HEK293 (cell line): ENCODE results near the gene HOXC11.

Experiments used
- CTCF ChIA-PET: fragments of 350-600 bp; formaldehyde crosslinking; extraction: SDS; loops from one replicate; lab custom pipeline; 2021; ENCODE audit warnings: antibody characterized with exemption; lab: Yijun Ruan, JAX
- POLR2A ChIA-PET: fragments of 300-600 bp; formaldehyde crosslinking; extraction: SDS; loops from one replicate; lab custom pipeline; 2020; ENCODE audit warnings: antibody characterized with exemption, inconsistent platforms; lab: Yijun Ruan, JAX
- H3K27ac ChIP-seq: fragments of 200-500 bp; sonication (Bioruptor generic); 2 replicates; pipeline ENCODE4 v1.5.1; 2014; ENCODE audit warnings: low read depth, low read length, control low read depth, inconsistent platforms; ENCODE audit errors: extremely low read depth
- H3K36me3 ChIP-seq, 2 experiments: fragments of 200-500 bp in 1 of 2; sonication (Bioruptor generic) in 1 of 2; 1 replicate in 1 of 2; 2 replicates in 1 of 2; pipeline ENCODE4 v1.5.1; 2014 to 2017; ENCODE audit warnings: inconsistent platforms in 2 of 2, low read length in 2 of 2; ENCODE audit not compliant: control insufficient read depth in 2 of 2, insufficient read depth in 1 of 2
- H3K4me1 ChIP-seq: fragments of 200-500 bp; sonication (Bioruptor generic); 2 replicates; pipeline ENCODE4 v1.5.1; 2014; ENCODE audit warnings: mild to moderate bottlenecking, low read length, inconsistent platforms; ENCODE audit not compliant: control insufficient read depth, insufficient read depth
- H3K4me3 ChIP-seq: 2 replicates; pipeline ENCODE4 v1.5.1; 2011; ENCODE audit warnings: low read depth, mild to moderate bottlenecking, control low read depth, low read length, moderate library complexity
- H3K9me3 ChIP-seq: fragments of 200-500 bp; sonication (Bioruptor generic); 2 replicates; pipeline ENCODE4 v1.5.1; 2014; ENCODE audit warnings: low read depth, low read length, inconsistent platforms; ENCODE audit not compliant: control insufficient read depth, insufficient read depth
- GLIS2 ChIP-seq: fragments of 450-650 bp; formaldehyde crosslinking; IDR thresholded peaks from 2 replicates; pipeline ENCODE4 v1.5.1; 2016; ENCODE audit warnings: missing biosample characterization, missing genetic modification characterization
- KLF10 ChIP-seq: fragments of 450-650 bp; IDR thresholded peaks from 2 replicates; pipeline ENCODE4 v1.5.1; 2018; ENCODE audit warnings: missing biosample characterization, mild to moderate bottlenecking, missing genetic modification characterization
- SP2 ChIP-seq: fragments of 450-650 bp; formaldehyde crosslinking; IDR thresholded peaks from 2 replicates; pipeline ENCODE4 v1.5.1; 2016; ENCODE audit warnings: missing biosample characterization, missing genetic modification characterization
- YY1 ChIP-seq: fragments of 450-650 bp; formaldehyde crosslinking; IDR thresholded peaks from 2 replicates; pipeline ENCODE4 v1.5.1; 2018; ENCODE audit warnings: missing biosample characterization, missing genetic modification characterization
- ZBTB17 ChIP-seq: fragments of 450-650 bp; formaldehyde crosslinking; IDR thresholded peaks from 2 replicates; pipeline ENCODE4 v1.5.1; 2016; ENCODE audit warnings: missing biosample characterization, missing genetic modification characterization
- ZNF10 ChIP-seq: fragments of 450-650 bp; formaldehyde crosslinking; IDR thresholded peaks from 2 replicates; pipeline ENCODE4 v1.5.1; 2017; ENCODE audit warnings: missing biosample characterization, missing genetic modification characterization
- ZNF114 ChIP-seq: fragments of 450-650 bp; formaldehyde crosslinking; IDR thresholded peaks from 2 replicates; pipeline ENCODE4 v1.5.0; 2017; ENCODE audit warnings: missing biosample characterization, missing genetic modification characterization
- ZNF132 ChIP-seq: fragments of 450-650 bp; formaldehyde crosslinking; IDR thresholded peaks from 2 replicates; pipeline ENCODE4 v1.5.1; 2017; ENCODE audit warnings: missing biosample characterization, missing genetic modification characterization, borderline replicate concordance
- ZNF133 ChIP-seq: fragments of 450-650 bp; formaldehyde crosslinking; IDR thresholded peaks from 2 replicates; pipeline ENCODE4 v1.5.1; 2016; ENCODE audit warnings: missing biosample characterization, missing genetic modification characterization
- ZNF16 ChIP-seq: fragments of 450-650 bp; formaldehyde crosslinking; IDR thresholded peaks from 2 replicates; pipeline ENCODE4 v1.5.1; 2016; ENCODE audit warnings: low read depth, missing biosample characterization, missing genetic modification characterization
- ZNF169 ChIP-seq: fragments of 450-650 bp; formaldehyde crosslinking; IDR thresholded peaks from 2 replicates; pipeline ENCODE4 v1.5.1; 2016; ENCODE audit warnings: missing biosample characterization, missing genetic modification characterization
- ZNF174 ChIP-seq: fragments of 450-650 bp; formaldehyde crosslinking; IDR thresholded peaks from 2 replicates; pipeline ENCODE4 v1.5.0; 2017; ENCODE audit warnings: missing biosample characterization, mild to moderate bottlenecking, missing genetic modification characterization
- ZNF2 ChIP-seq: fragments of 450-650 bp; formaldehyde crosslinking; IDR thresholded peaks from 2 replicates; pipeline ENCODE4 v1.5.1; 2016; ENCODE audit warnings: missing biosample characterization, missing genetic modification characterization
- ZNF23 ChIP-seq: fragments of 450-650 bp; formaldehyde crosslinking; IDR thresholded peaks from 2 replicates; pipeline ENCODE4 v1.5.1; 2016; ENCODE audit warnings: missing biosample characterization, missing genetic modification characterization, borderline replicate concordance
- ZNF354C ChIP-seq: fragments of 450-650 bp; formaldehyde crosslinking; IDR thresholded peaks from 2 replicates; pipeline ENCODE4 v1.5.1; 2016; ENCODE audit warnings: missing biosample characterization, missing genetic modification characterization, low read depth, borderline replicate concordance
- ZNF404 ChIP-seq: fragments of 450-650 bp; formaldehyde crosslinking; IDR thresholded peaks from 2 replicates; pipeline ENCODE4 v1.5.1; 2017; ENCODE audit warnings: missing biosample characterization, missing genetic modification characterization
- ZNF501 ChIP-seq: fragments of 450-650 bp; formaldehyde crosslinking; IDR thresholded peaks from 2 replicates; pipeline ENCODE4 v1.5.1; 2016; ENCODE audit warnings: missing biosample characterization, missing genetic modification characterization
- ZNF530 ChIP-seq: fragments of 450-650 bp; formaldehyde crosslinking; IDR thresholded peaks from 2 replicates; pipeline ENCODE4 v1.5.1; 2016; ENCODE audit warnings: low read depth, missing biosample characterization, missing genetic modification characterization
- ZNF549 ChIP-seq: fragments of 450-650 bp; IDR thresholded peaks from 2 replicates; pipeline ENCODE4 v1.5.1; 2018; ENCODE audit warnings: missing biosample characterization, missing genetic modification characterization, mild to moderate bottlenecking, inconsistent platforms, moderate library complexity
- ZNF629 ChIP-seq: fragments of 450-650 bp; formaldehyde crosslinking; IDR thresholded peaks from 2 replicates; pipeline ENCODE4 v1.5.1; 2017; ENCODE audit warnings: missing biosample characterization, missing genetic modification characterization
- ZNF701 ChIP-seq: fragments of 450-650 bp; formaldehyde crosslinking; IDR thresholded peaks from 2 replicates; pipeline ENCODE4 v1.5.1; 2016; ENCODE audit warnings: missing biosample characterization, missing genetic modification characterization
- ZNF76 ChIP-seq: fragments of 450-650 bp; formaldehyde crosslinking; IDR thresholded peaks from 2 replicates; pipeline ENCODE4; 2016; ENCODE audit warnings: low read depth, missing biosample characterization, missing genetic modification characterization, borderline replicate concordance
- ZNF777 ChIP-seq: fragments of 450-650 bp; formaldehyde crosslinking; IDR thresholded peaks from 2 replicates; pipeline ENCODE4 v1.5.1; 2017; ENCODE audit warnings: missing biosample characterization, missing genetic modification characterization, borderline replicate concordance
- ZNF830 ChIP-seq: fragments of 450-650 bp; IDR thresholded peaks from 2 replicates; pipeline ENCODE4 v1.5.0; 2018; ENCODE audit warnings: missing biosample characterization, missing genetic modification characterization, low read depth, mild to moderate bottlenecking, moderate library complexity
- ZSCAN30 ChIP-seq: fragments of 450-650 bp; IDR thresholded peaks from 2 replicates; pipeline ENCODE4 v1.5.1; 2018; ENCODE audit warnings: missing biosample characterization, mild to moderate bottlenecking, missing genetic modification characterization, moderate library complexity
- TF ChIP-seq, protein P1 (sequence below): fragments of 450-650 bp; formaldehyde crosslinking; IDR thresholded peaks from 2 replicates; pipeline ENCODE4 v1.5.1; 2017; ENCODE audit warnings: missing biosample characterization, missing genetic modification characterization
- TF ChIP-seq, protein P2 (sequence below): fragments of 450-650 bp; formaldehyde crosslinking; IDR thresholded peaks from 2 replicates; pipeline ENCODE4 v1.5.1; 2016; ENCODE audit warnings: missing biosample characterization, missing genetic modification characterization
- TF ChIP-seq, protein P3 (sequence below): fragments of 450-650 bp; formaldehyde crosslinking; IDR thresholded peaks from 2 replicates; pipeline ENCODE4 v1.5.1; 2016; ENCODE audit warnings: missing biosample characterization, missing genetic modification characterization
- TF ChIP-seq, protein P4 (sequence below): fragments of 450-650 bp; formaldehyde crosslinking; IDR thresholded peaks from 2 replicates; pipeline ENCODE4 v1.5.1; 2016; ENCODE audit warnings: missing biosample characterization, missing genetic modification characterization
- TF ChIP-seq, protein P5 (sequence below): fragments of 450-650 bp; formaldehyde crosslinking; IDR thresholded peaks from 2 replicates; pipeline ENCODE4; 2016; ENCODE audit warnings: missing biosample characterization, missing genetic modification characterization

HOXC11 gene

DNA sequence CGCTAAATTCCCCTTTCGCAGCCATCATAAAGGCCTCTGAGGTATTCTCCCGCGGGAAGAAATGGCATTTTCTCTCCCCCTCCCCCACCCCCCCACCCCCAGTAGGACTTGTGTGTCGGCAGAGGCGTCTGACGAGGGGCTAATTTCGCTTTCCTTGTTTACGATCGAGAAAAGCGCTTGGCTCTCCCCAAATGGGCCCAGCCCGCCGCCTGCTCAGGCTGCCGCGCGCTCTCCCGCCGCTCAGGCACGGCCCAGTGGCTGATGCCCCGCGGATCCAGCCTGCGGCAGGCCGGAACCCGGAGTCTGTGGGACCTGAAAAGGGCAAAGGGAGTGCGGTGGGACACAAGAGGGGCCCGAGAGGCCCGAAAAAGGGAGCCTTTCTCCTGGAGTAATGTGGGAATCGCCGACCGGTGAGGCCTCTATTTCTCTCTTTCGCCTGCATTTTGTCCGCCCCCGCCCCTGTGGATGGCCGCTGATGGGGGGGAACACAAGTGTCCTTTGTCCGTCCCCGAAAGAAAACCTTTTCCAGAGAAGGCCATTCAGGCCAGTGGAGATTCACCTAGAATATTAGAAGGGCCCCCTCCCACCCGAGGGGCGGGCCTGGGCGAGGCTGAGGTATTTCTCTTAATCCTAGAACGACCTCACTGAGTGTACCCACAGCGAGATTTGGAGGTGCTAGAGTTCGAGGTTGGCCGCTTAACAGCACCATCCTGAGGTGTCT lies 46.3 kb downstream of the HOXC11 start (continued):
- no peak for TF ChIP-seq ZBTB17 (tag by site-specific recombination)
- TF ChIP-seq, protein P1, sequence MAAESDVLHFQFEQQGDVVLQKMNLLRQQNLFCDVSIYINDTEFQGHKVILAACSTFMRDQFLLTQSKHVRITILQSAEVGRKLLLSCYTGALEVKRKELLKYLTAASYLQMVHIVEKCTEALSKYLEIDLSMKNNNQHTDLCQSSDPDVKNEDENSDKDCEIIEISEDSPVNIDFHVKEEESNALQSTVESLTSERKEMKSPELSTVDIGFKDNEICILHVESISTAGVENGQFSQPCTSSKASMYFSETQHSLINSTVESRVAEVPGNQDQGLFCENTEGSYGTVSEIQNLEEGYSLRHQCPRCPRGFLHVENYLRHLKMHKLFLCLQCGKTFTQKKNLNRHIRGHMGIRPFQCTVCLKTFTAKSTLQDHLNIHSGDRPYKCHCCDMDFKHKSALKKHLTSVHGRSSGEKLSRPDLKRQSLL (tag by site-specific recombination) = no peak
- 0 out of 2 replicates have a peak, but pooled peaks have one; percentile 19 for TF ChIP-seq YY1 (tag by site-specific recombination)
- no peak for TF ChIP-seq ZNF404 (tag by site-specific recombination)
- TF ChIP-seq SP2 = peak; percentile 39; the same call in 1 of the 2 replicates
- TF ChIP-seq ZNF629 (tag by site-specific recombination) = peak; percentile 25; the same call in 1 of the 2 replicates
- TF ChIP-seq ZSCAN30 (tag by site-specific recombination) = 0 out of 2 replicates have a peak, but pooled peaks have one; percentile 15

DNA sequence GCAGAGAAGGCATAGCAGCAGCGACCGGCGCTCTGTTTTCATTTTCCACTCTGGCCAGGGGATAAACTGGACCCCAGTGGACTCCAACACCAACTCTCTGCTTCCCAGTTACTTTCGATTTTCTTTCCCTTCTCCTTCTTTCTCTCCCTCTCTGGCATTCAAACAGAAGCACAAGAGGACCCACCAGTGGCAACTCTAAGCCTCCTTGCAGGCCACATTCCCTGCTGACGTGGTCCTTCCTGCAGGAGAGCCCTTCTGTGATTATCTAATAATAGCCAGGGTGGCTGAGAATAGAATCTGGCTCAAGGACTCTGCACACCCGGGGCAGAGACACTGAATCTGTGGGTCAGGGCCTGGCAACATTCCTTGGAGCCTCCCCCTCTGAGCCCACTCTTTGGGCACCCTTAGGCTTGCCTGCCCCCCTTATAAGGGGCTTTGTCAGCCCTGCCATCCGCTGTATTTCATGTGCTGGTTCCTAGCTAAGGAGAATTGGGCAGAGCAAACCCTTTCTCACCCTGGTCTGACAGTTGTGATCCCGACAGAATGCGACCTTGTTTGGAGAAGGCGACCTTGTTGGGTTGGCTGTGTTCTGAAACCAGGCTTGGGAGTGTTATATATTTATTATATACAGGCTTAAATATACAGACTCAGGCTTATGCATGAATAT lies 47.1 kb downstream of the HOXC11 start:
- Histone ChIP-seq H3K4me1 (peaks cover 67% of the 10 kb centered on the region), H3K4me3 (peak overlapping the region; percentile 5; the same call in 1 of the 2 replicates), H3K36me3 (no peaks in the 10 kb centered on the region), H3K9me3 (no peaks in the 10 kb centered on the region), H3K27ac (peak overlapping the region; percentile 100)
- ChIA-PET POLR2A (no interaction called here), CTCF (interaction anchor here (0.6 to 1.8 kb wide), 2 partner anchors 169 to 181 kb away, joined by 3 to 7 read pairs; no protein-coding TSS in a partner anchor)
- TF ChIP-seq KLF10 (tag by site-specific recombination) = no peak
- TF ChIP-seq GLIS2 (tag by site-specific recombination) = peak; percentile 26; the same call in 1 of the 2 replicates
- no peak for TF ChIP-seq ZNF132 (tag by site-specific recombination)
- no peak for TF ChIP-seq ZNF777
- TF ChIP-seq ZNF629 (tag by site-specific recombination) = 0 out of 2 replicates have a peak, but pooled peaks have one; percentile 7
- no peak for TF ChIP-seq ZNF10
- TF ChIP-seq ZNF114 (tag by site-specific recombination) = no peak
- TF ChIP-seq ZNF354C (tag by site-specific recombination) = no peak
- TF ChIP-seq ZNF23 (tag by site-specific recombination) = no peak
- no peak for TF ChIP-seq ZNF174
- TF ChIP-seq ZNF16 = no peak
- peak; percentile 26; the same call in 1 of the 2 replicates for TF ChIP-seq ZNF2 (tag by site-specific recombination)
- TF ChIP-seq, protein P2, sequence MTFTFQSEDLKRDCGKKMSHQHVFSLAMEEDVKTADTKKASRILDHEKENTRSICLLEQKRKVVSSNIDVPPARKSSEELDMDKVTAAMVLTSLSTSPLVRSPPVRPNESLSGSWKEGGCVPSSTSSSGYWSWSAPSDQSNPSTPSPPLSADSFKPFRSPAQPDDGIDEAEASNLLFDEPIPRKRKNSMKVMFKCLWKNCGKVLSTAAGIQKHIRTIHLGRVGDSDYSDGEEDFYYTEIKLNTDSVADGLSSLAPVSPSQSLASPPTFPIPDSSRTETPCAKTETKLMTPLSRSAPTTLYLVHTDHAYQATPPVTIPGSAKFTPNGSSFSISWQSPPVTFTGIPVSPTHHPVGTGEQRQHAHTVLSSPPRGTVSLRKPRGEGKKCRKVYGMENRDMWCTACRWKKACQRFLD (tag by site-specific recombination) = no peak
- no peak for TF ChIP-seq ZNF530 (tag by site-specific recombination)
- TF ChIP-seq ZNF76 (tag by site-specific recombination) = no peak
- TF ChIP-seq ZNF830 (tag by site-specific recombination) = no peak
- TF ChIP-seq, protein P3, sequence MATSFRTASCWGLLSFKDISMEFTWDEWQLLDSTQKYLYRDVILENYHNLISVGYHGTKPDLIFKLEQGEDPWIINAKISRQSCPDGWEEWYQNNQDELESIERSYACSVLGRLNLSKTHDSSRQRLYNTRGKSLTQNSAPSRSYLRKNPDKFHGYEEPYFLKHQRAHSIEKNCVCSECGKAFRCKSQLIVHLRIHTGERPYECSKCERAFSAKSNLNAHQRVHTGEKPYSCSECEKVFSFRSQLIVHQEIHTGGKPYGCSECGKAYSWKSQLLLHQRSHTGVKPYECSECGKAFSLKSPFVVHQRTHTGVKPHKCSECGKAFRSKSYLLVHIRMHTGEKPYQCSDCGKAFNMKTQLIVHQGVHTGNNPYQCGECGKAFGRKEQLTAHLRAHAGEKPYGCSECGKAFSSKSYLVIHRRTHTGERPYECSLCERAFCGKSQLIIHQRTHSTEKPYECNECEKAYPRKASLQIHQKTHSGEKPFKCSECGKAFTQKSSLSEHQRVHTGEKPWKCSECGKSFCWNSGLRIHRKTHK (tag by site-specific recombination) = no peak
- no peak for TF ChIP-seq ZNF701 (tag by site-specific recombination)
- no peak for TF ChIP-seq ZNF169
- no peak for TF ChIP-seq ZNF133
- TF ChIP-seq, protein P4, sequence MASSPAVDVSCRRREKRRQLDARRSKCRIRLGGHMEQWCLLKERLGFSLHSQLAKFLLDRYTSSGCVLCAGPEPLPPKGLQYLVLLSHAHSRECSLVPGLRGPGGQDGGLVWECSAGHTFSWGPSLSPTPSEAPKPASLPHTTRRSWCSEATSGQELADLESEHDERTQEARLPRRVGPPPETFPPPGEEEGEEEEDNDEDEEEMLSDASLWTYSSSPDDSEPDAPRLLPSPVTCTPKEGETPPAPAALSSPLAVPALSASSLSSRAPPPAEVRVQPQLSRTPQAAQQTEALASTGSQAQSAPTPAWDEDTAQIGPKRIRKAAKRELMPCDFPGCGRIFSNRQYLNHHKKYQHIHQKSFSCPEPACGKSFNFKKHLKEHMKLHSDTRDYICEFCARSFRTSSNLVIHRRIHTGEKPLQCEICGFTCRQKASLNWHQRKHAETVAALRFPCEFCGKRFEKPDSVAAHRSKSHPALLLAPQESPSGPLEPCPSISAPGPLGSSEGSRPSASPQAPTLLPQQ (tag by site-specific recombination) = peak; percentile 73
- TF ChIP-seq, protein P5, sequence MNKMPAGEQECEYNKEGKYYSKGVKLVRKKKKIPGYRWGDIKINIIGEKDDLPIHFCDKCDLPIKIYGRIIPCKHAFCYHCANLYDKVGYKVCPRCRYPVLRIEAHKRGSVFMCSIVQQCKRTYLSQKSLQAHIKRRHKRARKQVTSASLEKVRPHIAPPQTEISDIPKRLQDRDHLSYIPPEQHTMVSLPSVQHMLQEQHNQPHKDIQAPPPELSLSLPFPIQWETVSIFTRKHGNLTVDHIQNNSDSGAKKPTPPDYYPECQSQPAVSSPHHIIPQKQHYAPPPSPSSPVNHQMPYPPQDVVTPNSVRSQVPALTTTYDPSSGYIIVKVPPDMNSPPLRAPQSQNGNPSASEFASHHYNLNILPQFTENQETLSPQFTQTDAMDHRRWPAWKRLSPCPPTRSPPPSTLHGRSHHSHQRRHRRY = no peak
- no peak for TF ChIP-seq ZNF549 (tag by site-specific recombination)
- TF ChIP-seq ZNF501 (tag by site-specific recombination) = no peak
